HL-60 (cell line): ENCODE results near the gene SDK1.

Source experiments
- GABPA ChIP-seq: IDR thresholded peaks from 2 replicates; pipeline ENCODE4 v1.6.1; 2012; ENCODE audit warnings: low read depth
- POLR2AphosphoS5 ChIP-seq: IDR thresholded peaks from 2 replicates; pipeline ENCODE4 v1.6.1; 2012; ENCODE audit warnings: low read depth
- SPI1 ChIP-seq: IDR thresholded peaks from 2 replicates; pipeline ENCODE4 v1.6.1; 2012; ENCODE audit warnings: low read depth, mild to moderate bottlenecking, borderline replicate concordance
- TF ChIP-seq, protein P1 (sequence below): IDR thresholded peaks from one replicate; pipeline ENCODE4 v1.5.1; 2011; ENCODE audit warnings: low read length, control low read depth, inconsistent platforms; ENCODE audit not compliant: insufficient read depth
- TF ChIP-seq, protein P2 (sequence below): IDR thresholded peaks from 2 replicates; pipeline ENCODE4 v1.6.1; 2012; ENCODE audit warnings: low read depth; ENCODE audit not compliant: insufficient replicate concordance

- TF ChIP-seq, protein P1, sequence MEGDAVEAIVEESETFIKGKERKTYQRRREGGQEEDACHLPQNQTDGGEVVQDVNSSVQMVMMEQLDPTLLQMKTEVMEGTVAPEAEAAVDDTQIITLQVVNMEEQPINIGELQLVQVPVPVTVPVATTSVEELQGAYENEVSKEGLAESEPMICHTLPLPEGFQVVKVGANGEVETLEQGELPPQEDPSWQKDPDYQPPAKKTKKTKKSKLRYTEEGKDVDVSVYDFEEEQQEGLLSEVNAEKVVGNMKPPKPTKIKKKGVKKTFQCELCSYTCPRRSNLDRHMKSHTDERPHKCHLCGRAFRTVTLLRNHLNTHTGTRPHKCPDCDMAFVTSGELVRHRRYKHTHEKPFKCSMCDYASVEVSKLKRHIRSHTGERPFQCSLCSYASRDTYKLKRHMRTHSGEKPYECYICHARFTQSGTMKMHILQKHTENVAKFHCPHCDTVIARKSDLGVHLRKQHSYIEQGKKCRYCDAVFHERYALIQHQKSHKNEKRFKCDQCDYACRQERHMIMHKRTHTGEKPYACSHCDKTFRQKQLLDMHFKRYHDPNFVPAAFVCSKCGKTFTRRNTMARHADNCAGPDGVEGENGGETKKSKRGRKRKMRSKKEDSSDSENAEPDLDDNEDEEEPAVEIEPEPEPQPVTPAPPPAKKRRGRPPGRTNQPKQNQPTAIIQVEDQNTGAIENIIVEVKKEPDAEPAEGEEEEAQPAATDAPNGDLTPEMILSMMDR, result no peak
- TF ChIP-seq, protein P2, sequence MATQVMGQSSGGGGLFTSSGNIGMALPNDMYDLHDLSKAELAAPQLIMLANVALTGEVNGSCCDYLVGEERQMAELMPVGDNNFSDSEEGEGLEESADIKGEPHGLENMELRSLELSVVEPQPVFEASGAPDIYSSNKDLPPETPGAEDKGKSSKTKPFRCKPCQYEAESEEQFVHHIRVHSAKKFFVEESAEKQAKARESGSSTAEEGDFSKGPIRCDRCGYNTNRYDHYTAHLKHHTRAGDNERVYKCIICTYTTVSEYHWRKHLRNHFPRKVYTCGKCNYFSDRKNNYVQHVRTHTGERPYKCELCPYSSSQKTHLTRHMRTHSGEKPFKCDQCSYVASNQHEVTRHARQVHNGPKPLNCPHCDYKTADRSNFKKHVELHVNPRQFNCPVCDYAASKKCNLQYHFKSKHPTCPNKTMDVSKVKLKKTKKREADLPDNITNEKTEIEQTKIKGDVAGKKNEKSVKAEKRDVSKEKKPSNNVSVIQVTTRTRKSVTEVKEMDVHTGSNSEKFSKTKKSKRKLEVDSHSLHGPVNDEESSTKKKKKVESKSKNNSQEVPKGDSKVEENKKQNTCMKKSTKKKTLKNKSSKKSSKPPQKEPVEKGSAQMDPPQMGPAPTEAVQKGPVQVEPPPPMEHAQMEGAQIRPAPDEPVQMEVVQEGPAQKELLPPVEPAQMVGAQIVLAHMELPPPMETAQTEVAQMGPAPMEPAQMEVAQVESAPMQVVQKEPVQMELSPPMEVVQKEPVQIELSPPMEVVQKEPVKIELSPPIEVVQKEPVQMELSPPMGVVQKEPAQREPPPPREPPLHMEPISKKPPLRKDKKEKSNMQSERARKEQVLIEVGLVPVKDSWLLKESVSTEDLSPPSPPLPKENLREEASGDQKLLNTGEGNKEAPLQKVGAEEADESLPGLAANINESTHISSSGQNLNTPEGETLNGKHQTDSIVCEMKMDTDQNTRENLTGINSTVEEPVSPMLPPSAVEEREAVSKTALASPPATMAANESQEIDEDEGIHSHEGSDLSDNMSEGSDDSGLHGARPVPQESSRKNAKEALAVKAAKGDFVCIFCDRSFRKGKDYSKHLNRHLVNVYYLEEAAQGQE, result no peak
- no peak for TF ChIP-seq POLR2AphosphoS5
- no peak for TF ChIP-seq SPI1
- TF ChIP-seq GABPA, result no peak
Measured at GRCh38 chr7:4151926-4152549, 851.0 kb downstream of the SDK1 start.
